Measurements from ENCODE around the gene GM2A. TPM values are rescaled to one million over a fixed set of nuclear protein-coding genes. Genes with fewer than 3 reads are reported as not detected.

Gene GM2A
- total and polyA plus RNA-seq, 2 of the 8 experiments (the other 6 are each of a cell fraction or from before 2014, with no cell fraction given) = 18.5 to 32.2 TPM

- no peak for TF ChIP-seq USF2 (IDR thresholded peaks at IDR 0.05; ENCODE audit: low read length)
- TF ChIP-seq EP300 (IDR thresholded peaks at IDR 0.05; ENCODE audit: borderline replicate concordance in 1 of 2, low read depth in 2 of 2, low read length in 2 of 2) = no peak
- no peak for TF ChIP-seq KDM1A (IDR thresholded peaks at IDR 0.05; ENCODE audit: borderline replicate concordance, low read length)
- no peak for TF ChIP-seq TCF12 (IDR thresholded peaks at IDR 0.05; ENCODE audit: low read depth, low read length)
- TF ChIP-seq SIX5 (IDR thresholded peaks at IDR 0.05; ENCODE audit: low read depth, low read length) = no peak
Measured at GRCh38 chr5:151237685-151238084, 15.3 kb upstream of the GM2A start (continued).
